ENCODE data around the gene PPP1R37.

The PPP1R37 gene

DNA sequence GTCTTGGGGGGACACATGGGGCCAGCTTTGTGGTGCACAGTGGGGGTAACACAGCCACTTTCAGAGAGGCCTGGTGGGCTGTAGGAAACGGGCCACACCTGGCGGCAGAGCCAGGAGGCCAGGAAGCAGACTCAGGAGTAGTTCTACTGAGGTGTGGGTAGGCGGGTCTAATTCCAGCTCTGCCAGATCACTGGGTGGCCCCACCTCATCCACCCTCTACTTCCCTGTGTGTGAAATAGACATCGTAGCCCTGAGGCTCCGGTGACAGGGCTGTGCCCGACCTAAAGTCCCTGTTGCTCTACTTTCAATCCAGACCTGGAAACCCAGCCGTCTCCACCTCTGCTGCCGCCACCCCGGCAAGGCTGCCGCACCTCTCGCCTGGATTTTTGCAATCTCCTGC is 63.8 kb downstream of the PPP1R37 start:
- DNase-seq, result no peak

DNA sequence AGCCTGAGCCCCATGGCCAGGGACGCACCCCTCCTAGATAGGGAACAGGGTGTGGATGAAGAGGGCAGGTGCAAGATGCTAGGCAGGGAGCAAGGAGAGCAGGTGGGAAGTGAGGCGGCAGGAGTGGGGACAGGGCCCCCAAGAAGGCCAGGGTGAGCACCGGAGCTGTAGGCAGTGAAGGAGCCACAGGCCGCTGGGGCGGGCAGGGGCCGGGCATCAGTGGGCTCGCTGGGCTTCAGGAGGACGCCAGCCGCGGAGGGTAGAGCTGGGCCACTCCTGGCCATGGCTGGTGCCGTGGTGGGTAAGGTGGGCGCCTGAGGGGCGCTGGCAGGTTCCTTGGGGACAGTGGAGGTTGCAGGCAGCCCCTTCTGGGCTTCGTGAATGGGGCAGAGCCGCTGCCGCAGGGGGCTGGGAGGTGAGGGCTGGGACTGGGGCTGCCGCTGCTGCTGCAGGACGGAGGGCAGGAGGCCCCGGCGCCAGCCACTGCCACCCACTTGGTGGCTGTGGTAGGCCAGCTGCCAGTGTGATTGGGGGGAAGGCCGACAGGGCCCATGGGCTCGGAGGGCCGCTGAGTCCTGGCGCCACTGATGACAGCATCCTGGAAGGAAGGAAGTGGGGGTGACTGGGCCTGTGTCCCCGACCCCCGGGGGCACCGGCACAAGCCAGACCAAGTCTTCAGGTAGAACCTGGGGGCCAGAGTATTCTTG is 65.7 kb downstream of the PPP1R37 start:
- no peak for DNase-seq

GRCh38 chr19:45159210-45159970 is 66.4 kb downstream of the PPP1R37 start:
- DNase-seq, result no peak

GRCh38 chr19:45159971-45160324 is 67.0 kb downstream of the PPP1R37 start:
- no peak for DNase-seq

- DNase-seq, result no peak
These were observed 68.1 kb downstream of the PPP1R37 start, which contains the start of gene NKPD1 for GRCh38 chr19:45160870-45161737. Gene NKPD1, minus strand, starts transcription at chr19:45160982. Its CDS starts 832 bp downstream, at chr19:45160150.

- DNase-seq, result no peak
These were observed 69.0 kb downstream of the PPP1R37 start for GRCh38 chr19:45161738-45162607.

DNA sequence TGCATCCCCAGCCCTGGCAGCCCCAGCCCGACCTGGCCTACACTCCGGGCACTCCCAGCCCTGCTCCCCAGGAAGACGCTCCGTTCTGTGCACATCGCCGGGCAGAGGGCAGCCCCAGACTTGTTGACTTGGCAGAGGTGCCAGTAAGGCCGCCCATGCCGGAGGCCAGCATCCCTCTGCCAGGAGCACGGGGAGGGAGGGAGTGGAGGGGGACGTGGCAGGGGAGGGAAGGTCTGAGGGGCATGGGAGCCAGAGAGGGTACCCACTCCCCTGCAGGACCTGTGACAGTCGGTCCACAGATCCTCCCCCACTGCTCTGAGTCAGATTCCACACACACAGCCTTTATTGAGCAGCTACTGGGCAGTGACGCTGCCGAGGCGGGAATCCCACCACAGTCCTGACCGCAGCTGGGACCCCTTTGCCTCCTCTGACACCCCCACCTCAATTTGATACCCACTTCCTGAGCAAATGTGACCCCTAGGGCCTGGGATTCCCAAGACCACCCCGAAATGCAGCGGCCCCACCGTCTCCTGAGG is 69.7 kb downstream of the PPP1R37 start:
- DNase-seq, result no peak

DNA sequence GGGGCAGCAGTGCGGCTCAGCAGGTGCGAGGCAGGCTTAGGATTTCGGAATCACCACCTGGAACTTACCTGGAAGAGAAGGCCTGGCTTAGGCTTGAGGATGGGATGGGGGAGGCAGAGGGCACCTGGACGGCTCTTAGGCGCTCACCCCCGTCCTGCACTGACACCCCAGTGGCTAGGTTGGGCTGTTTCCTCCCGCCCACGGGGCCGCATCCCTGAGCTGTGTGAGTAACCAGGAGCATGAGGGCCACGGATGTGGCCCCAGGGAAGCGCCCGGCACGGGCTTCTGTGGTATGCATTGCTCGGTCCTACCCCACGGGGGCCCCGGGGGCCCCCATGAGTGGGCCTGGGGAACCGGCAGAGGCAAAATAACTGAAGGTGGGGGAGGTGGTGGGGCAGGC is 70.2 kb downstream of the PPP1R37 start:
- no peak for DNase-seq

- DNase-seq, result no peak
These were observed 70.9 kb downstream of the PPP1R37 start for GRCh38 chr19:45163751-45164460.

DNA sequence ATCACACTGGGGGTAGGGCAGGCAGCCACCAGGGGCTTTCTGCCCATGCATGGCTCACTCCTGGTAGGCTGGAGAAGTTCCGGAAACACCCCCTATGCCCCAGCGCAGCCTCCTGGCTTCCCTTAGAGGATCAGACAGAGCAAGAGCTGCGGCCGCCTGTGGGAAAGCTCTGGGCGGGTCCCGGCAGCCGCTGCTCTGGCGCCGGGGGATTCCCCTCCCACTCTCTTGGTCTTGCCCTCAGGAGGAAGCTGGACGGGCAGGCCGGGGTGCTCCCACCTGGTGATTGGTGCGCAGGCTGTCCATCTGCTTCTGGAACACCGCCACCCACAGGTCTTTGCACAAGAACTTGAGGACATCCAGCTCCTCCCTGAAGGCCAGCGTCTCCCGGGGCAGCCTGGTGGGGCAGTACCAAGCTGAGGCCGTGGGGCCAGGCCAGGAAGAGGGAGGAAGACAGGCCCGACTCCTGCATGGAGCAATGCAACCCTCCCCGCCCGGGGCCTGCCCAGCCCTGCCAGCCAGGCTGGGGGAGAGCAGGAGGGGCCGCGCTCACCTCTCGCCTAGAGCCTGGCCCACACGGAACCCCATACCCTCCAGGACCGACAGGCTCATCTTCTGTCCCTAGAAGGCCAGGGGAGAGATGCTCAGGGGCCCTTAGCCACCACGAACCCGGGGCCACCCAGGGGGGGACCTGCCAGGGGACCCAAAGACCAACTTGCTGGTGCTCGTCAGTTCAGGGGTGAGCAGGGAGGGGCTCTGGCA is 71.8 kb downstream of the PPP1R37 start:
- DNase-seq, result peak; percentile 56

GRCh38 chr19:45166723-45167252 is 73.8 kb downstream of the PPP1R37 start:
- DNase-seq, result no peak

- DNase-seq, result no peak
These were observed 75.9 kb downstream of the PPP1R37 start for GRCh38 chr19:45168767-45169351.

DNA sequence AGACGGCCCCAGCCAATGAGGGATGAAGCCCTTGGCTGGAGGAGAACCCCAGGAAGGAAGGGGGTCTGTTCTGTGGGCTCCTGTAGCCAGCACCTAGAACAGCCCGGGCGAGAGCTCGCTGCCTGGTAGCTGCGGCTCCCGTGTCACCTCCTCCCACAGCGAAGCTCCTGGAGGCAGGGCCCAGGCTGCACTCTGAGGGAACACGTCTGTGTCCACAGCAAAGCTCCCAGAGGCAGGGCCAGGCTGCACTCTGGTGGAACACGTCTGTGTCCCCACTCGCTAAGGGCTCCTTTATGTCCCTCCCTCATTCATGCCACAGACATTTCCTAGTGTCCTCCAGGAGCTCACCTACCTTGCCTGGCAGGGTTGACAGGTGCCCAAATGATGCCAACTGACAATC is 76.6 kb downstream of the PPP1R37 start:
- no peak for DNase-seq

DNA sequence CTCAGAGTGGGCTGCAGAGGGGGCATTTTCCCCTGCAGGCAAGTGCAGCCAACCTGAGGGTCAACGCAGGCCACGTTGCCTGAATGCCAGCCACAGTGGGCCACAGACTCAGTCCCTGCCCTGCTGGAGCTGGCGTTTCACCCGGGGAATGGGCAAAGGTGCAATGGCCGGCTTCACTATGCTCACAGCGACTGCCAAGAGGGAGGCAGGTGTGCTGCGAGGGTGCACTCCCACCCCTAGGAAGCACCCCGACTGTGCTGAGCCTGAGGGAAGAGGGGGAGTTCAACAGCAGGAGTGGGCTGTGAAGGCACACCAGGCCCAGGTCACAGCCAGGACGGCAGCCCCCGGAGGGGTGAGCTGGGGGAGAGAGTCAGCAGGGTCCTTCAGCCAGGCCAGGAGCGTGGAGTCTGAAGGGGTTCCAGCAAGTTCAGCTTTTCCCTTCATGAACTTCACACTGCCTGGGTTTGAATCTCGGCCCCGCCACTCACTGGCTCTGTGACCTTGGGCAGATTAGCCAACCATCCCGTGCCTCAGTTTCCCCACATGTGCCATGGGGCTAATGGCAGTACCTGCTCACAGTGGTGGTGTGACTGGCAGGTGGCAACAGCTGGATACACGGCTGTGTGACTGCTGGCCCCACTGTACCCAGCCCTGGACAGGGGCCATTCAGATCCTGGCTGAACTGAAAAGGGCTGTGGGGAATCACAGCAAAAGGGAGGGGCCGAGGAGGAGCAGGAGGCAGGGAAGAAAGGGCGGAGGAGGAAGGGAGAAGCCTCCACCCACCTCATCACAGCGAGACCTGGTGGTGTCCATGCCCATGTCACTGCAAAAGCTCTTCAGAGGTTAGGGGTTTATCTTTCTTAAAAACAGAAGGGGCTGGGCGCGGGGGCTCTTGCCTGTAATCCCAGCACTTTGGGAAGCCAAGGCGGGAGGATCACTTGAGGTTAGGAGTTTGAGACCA is 77.4 kb downstream of the PPP1R37 start:
- no peak for DNase-seq

DNA sequence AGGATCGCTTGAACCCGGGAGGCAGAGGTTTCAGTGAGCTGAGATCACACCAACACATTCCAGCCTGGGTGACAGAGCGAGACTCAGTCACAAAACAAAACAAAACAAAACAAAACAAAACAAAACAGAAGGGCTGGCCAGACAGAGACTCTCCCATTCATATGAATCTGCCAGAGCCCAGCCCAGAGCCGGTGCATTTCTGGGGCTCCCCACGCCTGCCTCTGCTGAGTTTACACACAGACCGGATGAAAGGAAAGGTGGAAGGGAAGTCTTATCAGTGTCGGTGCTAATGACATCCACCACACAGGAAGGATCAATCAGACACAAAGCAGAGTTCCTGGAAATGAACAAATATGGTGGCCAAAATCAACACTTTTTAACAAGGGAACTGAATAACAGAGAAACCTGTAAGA is 78.2 kb downstream of the PPP1R37 start:
- DNase-seq, result peak; percentile 24

- DNase-seq, result peak; percentile 29
These were observed 79.2 kb downstream of the PPP1R37 start for GRCh38 chr19:45172173-45172572.

DNA sequence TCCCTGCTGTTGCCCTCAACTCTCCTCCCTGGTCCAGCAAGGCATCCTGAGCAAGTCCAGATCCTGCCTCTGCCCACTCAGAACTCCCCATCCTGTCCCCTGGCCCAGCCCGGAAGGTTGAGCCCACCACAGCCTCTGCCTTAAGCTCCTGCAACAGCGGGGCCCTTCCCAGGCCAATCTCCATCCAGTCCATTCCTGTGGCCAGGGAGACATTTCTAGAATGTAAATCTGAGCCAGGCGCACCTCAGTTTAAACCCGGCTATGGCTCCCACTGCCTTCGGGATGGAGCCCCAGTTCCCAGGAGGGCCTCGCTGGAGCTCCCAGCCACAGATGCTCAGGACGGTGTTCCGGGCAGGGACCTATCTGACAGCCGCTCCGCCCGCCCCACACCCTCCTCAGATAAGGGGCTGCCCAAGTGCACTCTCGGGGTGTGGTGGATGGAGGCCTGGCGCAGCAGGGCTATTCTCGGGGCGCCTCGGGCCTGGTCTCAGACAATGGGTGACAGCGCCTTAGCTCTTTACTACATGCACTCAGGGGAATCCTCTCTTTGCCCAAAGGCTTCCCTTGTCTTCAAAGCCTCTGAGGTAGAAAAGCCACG is 79.7 kb downstream of the PPP1R37 start:
- DNase-seq, result no peak

- no peak for DNase-seq
These were observed 80.8 kb downstream of the PPP1R37 start for GRCh38 chr19:45173816-45174215.
